ENCODE data around the gene NAV2. TPM values are rescaled to one million over a fixed set of nuclear protein-coding genes. Genes with fewer than 3 reads are reported as not detected.

NAV2 gene
- polyA plus RNA-seq, 1 donor from 2014 or later = 3.0 TPM

- H3K36me3 ChIP-seq (ENCODE audit: insufficient read depth, low read length) = no peaks in the 10 kb centered on the region
- no peaks in the 10 kb centered on the region for H3K79me2 ChIP-seq (replicated peaks; ENCODE audit: insufficient read depth, low read length)
- no peak overlapping the region for H3K27ac ChIP-seq (ENCODE audit: low read length)
- H2AFZ ChIP-seq (ENCODE audit: low read depth, low read length) = no peak overlapping the region
- no peaks in the 10 kb centered on the region for H3K27me3 ChIP-seq (ENCODE audit: insufficient read depth, low read depth, low read length)
- TF ChIP-seq CTCF (IDR thresholded peaks at IDR 0.05; ENCODE audit: poor library complexity, severe bottlenecking) = no peak
- TF ChIP-seq RAD21 (conservative IDR thresholded peaks at IDR 0.05) = no peak
- no peak for TF ChIP-seq SMC3 (conservative IDR thresholded peaks at IDR 0.05; ENCODE audit: poor library complexity)
- TF ChIP-seq REST (IDR thresholded peaks at IDR 0.05; ENCODE audit: borderline replicate concordance) = no peak
- H3K4me3 ChIP-seq (ENCODE audit: low read length) = no peak overlapping the region
- no peaks in the 10 kb centered on the region for H3K9me3 ChIP-seq (ENCODE audit: low read length)
- H3K4me2 ChIP-seq (ENCODE audit: low read length) = no peak overlapping the region
- no peaks in the 10 kb centered on the region for H3K9me2 ChIP-seq (ENCODE audit: insufficient read depth, low read length)
- no peaks in the 10 kb centered on the region for H3F3A ChIP-seq (ENCODE audit: insufficient read depth, low read length, poor library complexity, severe bottlenecking)
- no peaks in the 10 kb centered on the region for H4K20me1 ChIP-seq (ENCODE audit: insufficient read depth)
- H3K9ac ChIP-seq (ENCODE audit: low read length) = no peak overlapping the region
These were observed 13.9 kb upstream of the NAV2 start for GRCh38 chr11:19698493-19699292.

DNA sequence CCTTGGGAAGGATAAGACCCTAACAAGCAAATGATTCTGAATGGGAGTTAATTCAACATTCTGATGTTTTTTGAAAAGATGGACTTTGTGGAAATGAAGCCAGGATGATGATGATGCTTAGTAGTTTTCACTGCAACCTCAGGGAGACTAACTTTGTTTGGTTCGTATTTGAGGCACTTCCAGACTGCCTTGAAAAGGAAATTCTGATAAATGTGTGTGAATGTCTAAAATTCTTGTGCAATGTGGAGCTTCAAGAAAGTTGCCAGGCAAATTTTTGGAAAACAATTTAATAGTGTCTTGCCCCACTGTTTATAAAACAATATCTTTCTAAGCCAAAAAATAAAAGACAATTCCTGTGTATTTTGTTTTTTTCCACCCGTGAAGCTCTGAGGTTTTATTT is 11.2 kb upstream of the NAV2 start:
- Histone ChIP-seq H3K4me2 (ENCODE audit: low read length) (no peak overlapping the region), H3K4me3 (ENCODE audit: low read length) (no peak overlapping the region)

GRCh38 chr11:19702620-19703019 is 10.0 kb upstream of the NAV2 start:
- Histone ChIP-seq H3K9me3 (ENCODE audit: low read length) (no peaks in the 10 kb centered on the region), H4K20me1 (ENCODE audit: insufficient read depth) (no peaks in the 10 kb centered on the region), H3K79me2 (replicated peaks; ENCODE audit: insufficient read depth, low read length) (no peaks in the 10 kb centered on the region), H3K9ac (ENCODE audit: low read length) (no peak overlapping the region), H3K27ac (ENCODE audit: low read length) (no peak overlapping the region), H3F3A (ENCODE audit: insufficient read depth, low read length, poor library complexity, severe bottlenecking) (no peaks in the 10 kb centered on the region), H3K9me2 (ENCODE audit: insufficient read depth, low read length) (no peaks in the 10 kb centered on the region), H3K27me3 (ENCODE audit: insufficient read depth, low read depth, low read length) (no peaks in the 10 kb centered on the region), H2AFZ (ENCODE audit: low read depth, low read length) (no peak overlapping the region), H3K4me3 (ENCODE audit: low read length) (no peak overlapping the region), H3K36me3 (ENCODE audit: insufficient read depth, low read length) (no peaks in the 10 kb centered on the region), H3K4me2 (ENCODE audit: low read length) (no peak overlapping the region)
- no peak for TF ChIP-seq EP300 (conservative IDR thresholded peaks at IDR 0.05; ENCODE audit: poor library complexity, severe bottlenecking)
- TF ChIP-seq MXI1 (conservative IDR thresholded peaks at IDR 0.05; ENCODE audit: poor library complexity, severe bottlenecking) = no peak
- TF ChIP-seq CTCF (IDR thresholded peaks at IDR 0.05; ENCODE audit: poor library complexity, severe bottlenecking) = no peak

More for the DNA sequence above, 11.2 kb upstream of the NAV2 start:
- no peak overlapping the region for H3K9ac ChIP-seq (ENCODE audit: low read length)
- H3K79me2 ChIP-seq (replicated peaks; ENCODE audit: insufficient read depth, low read length) = no peaks in the 10 kb centered on the region
- H3K27ac ChIP-seq (ENCODE audit: low read length) = no peak overlapping the region
- H3K9me3 ChIP-seq (ENCODE audit: low read length) = no peaks in the 10 kb centered on the region
- no peaks in the 10 kb centered on the region for H3K27me3 ChIP-seq (ENCODE audit: insufficient read depth, low read depth, low read length)
- no peak overlapping the region for H2AFZ ChIP-seq (ENCODE audit: low read depth, low read length)
- TF ChIP-seq EP300 (conservative IDR thresholded peaks at IDR 0.05; ENCODE audit: poor library complexity, severe bottlenecking) = no peak
- TF ChIP-seq MXI1 (conservative IDR thresholded peaks at IDR 0.05; ENCODE audit: poor library complexity, severe bottlenecking) = no peak
- no peak for TF ChIP-seq POLR2AphosphoS5 (IDR thresholded peaks at IDR 0.05)
- TF ChIP-seq RAD21 (conservative IDR thresholded peaks at IDR 0.05) = no peak
- TF ChIP-seq EZH2 (IDR thresholded peaks at IDR 0.05; ENCODE audit: borderline replicate concordance, insufficient read depth, low read length, poor library complexity, severe bottlenecking) = no peak
- TF ChIP-seq TAF1 (IDR thresholded peaks at IDR 0.05; ENCODE audit: low read depth) = no peak
- no peaks in the 10 kb centered on the region for H4K20me1 ChIP-seq (ENCODE audit: insufficient read depth)
- H3K36me3 ChIP-seq (ENCODE audit: insufficient read depth, low read length) = no peaks in the 10 kb centered on the region
- no peaks in the 10 kb centered on the region for H3K9me2 ChIP-seq (ENCODE audit: insufficient read depth, low read length)
- no peaks in the 10 kb centered on the region for H3F3A ChIP-seq (ENCODE audit: insufficient read depth, low read length, poor library complexity, severe bottlenecking)

All from neural cell (in vitro differentiated cells).